ENCODE results near the gene CYBA. TPM values are rescaled to one million over a fixed set of nuclear protein-coding genes. Genes with fewer than 3 reads are reported as not detected.

The CYBA gene
- polyA plus RNA-seq, 1 experiment, result 187 TPM

- POLR2A ChIA-PET, result no interaction called here
- TF ChIP-seq, protein P1, sequence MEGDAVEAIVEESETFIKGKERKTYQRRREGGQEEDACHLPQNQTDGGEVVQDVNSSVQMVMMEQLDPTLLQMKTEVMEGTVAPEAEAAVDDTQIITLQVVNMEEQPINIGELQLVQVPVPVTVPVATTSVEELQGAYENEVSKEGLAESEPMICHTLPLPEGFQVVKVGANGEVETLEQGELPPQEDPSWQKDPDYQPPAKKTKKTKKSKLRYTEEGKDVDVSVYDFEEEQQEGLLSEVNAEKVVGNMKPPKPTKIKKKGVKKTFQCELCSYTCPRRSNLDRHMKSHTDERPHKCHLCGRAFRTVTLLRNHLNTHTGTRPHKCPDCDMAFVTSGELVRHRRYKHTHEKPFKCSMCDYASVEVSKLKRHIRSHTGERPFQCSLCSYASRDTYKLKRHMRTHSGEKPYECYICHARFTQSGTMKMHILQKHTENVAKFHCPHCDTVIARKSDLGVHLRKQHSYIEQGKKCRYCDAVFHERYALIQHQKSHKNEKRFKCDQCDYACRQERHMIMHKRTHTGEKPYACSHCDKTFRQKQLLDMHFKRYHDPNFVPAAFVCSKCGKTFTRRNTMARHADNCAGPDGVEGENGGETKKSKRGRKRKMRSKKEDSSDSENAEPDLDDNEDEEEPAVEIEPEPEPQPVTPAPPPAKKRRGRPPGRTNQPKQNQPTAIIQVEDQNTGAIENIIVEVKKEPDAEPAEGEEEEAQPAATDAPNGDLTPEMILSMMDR (IDR thresholded peaks at IDR 0.05; ENCODE audit: insufficient read depth, low read depth, low read length), result no peak
- no peak for DNase-seq (ENCODE audit: low read depth)
- no peaks in the 10 kb centered on the region for H3K27me3 ChIP-seq (ENCODE audit: control insufficient read depth, insufficient read depth, low read length)
- peaks cover 1% of the 10 kb centered on the region; the same call in 1 of the 2 replicates for H3K36me3 ChIP-seq (ENCODE audit: control insufficient read depth, insufficient read depth, low read length)
- H3K4me3 ChIP-seq (ENCODE audit: low read depth, low read length), result peak overlapping the region; percentile 86
- CTCF ChIA-PET, result interaction anchor here (1.5 kb wide), 1 partner anchor 10 kb away, joined by 3 read pairs; no protein-coding TSS in a partner anchor
These were observed 1.5 kb downstream of the CYBA start for GRCh38 chr16:88649195-88649923.

- Histone ChIP-seq H3K4me3 (ENCODE audit: low read depth, low read length) (no peak overlapping the region), H3K36me3 (ENCODE audit: control insufficient read depth, insufficient read depth, low read length) (peaks cover 3% of the 10 kb centered on the region), H3K27me3 (ENCODE audit: control insufficient read depth, insufficient read depth, low read length) (no peaks in the 10 kb centered on the region)
- CTCF ChIA-PET, result no interaction called here
- POLR2A ChIA-PET, result no interaction called here
- no peak for DNase-seq (ENCODE audit: low read depth)
- TF ChIP-seq, protein P1 (IDR thresholded peaks at IDR 0.05; ENCODE audit: insufficient read depth, low read depth, low read length), result no peak
These were observed 3.4 kb downstream of the CYBA start for GRCh38 chr16:88647178-88648070.

DNA sequence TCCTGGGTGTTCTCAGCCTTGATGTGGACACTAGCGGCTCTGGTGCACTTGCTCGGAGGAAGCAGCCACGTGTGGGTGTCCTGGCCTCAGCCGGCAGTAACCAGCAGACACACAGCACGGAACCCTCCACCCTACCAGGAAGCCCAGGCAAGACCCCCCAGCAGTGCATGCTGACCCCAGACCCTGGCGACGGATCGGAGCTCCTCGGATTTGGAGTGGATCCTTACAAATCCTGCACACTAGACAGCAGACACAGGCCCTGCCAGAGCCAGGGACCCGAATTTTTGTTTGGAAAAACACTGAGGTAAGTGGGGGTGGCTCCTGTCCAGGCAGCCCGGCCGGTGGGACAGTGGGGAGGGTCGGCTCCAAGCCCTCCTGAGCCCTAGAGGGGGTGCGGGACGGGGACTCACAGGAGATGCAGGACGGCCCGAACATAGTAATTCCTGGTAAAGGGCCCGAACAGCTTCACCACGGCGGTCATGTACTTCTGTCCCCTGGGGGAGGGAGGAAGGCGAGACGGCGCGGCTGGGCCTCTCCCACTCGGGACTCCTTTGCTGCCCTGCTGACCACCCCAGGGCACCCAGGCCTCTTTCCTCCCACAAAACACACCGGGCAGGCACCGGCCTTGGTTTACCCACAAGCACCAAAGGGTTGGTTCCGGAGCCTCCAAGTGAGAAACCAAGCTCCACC lies 4.4 kb downstream of the CYBA start:
- TF ChIP-seq, protein P1 (IDR thresholded peaks at IDR 0.05; ENCODE audit: insufficient read depth, low read depth, low read length), result no peak
- H3K36me3 ChIP-seq (ENCODE audit: control insufficient read depth, insufficient read depth, low read length), result peaks cover 3% of the 10 kb centered on the region
- ChIA-PET POLR2A (no interaction called here), CTCF (no interaction called here)
- DNase-seq (ENCODE audit: low read depth), result no peak
- H3K27me3 ChIP-seq (ENCODE audit: control insufficient read depth, insufficient read depth, low read length), result no peaks in the 10 kb centered on the region
- H3K4me3 ChIP-seq (ENCODE audit: low read depth, low read length), result no peak overlapping the region

DNA sequence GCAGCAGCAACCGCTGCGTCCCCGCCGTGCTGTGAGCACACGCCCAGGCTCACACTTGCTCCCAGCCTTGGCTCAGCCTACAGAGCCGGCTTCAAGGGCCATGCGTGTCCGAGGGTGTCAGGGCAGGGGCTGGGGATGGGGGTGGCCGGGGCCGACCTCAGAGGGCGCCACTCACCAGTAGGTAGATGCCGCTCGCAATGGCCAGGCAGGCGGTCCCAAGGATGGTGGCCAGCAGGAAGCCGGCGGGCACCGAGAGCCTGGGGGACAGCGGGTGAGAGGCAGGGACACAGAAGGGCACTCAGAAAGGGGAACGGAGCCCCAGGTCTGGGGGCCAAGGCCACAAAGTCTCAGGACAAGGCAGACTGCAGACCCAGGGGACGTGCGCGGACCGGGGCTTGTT lies 4.9 kb downstream of the CYBA start:
- Histone ChIP-seq H3K36me3 (ENCODE audit: control insufficient read depth, insufficient read depth, low read length) (peaks cover 3% of the 10 kb centered on the region), H3K4me3 (ENCODE audit: low read depth, low read length) (no peak overlapping the region), H3K27me3 (ENCODE audit: control insufficient read depth, insufficient read depth, low read length) (no peaks in the 10 kb centered on the region; the same call in 1 of the 2 replicates)
- no peak for DNase-seq (ENCODE audit: low read depth)
- TF ChIP-seq, protein P1 (IDR thresholded peaks at IDR 0.05; ENCODE audit: insufficient read depth, low read depth, low read length), result no peak
- ChIA-PET POLR2A (no interaction called here), CTCF (no interaction called here)

DNA sequence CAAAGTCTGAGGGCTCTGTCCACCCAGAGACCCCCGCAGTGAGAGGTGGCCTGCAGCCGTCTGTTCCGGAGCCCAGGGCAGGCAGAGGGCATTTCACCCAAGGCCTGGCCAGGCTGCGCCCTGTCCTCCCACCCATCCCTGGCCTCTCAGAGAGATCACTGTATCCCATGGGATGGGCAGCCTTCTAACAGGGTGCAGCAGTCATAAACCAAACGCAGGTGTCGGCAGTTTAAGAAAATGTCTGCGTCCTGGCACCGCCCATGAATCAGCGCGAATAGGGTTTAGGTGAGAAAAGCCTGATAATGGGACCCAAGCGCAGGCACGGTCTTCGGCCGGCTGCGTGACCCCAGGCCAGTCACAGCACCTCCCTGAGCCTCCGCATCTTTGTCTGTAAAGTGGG lies 5.4 kb downstream of the CYBA start:
- Histone ChIP-seq H3K36me3 (ENCODE audit: control insufficient read depth, insufficient read depth, low read length) (peaks cover 3% of the 10 kb centered on the region), H3K4me3 (ENCODE audit: low read depth, low read length) (no peak overlapping the region), H3K27me3 (ENCODE audit: control insufficient read depth, insufficient read depth, low read length) (peaks cover under 1% of the 10 kb centered on the region; the same call in 1 of the 2 replicates)
- CTCF ChIA-PET, result no interaction called here
- POLR2A ChIA-PET, result no interaction called here
- no peak for DNase-seq (ENCODE audit: low read depth)
- TF ChIP-seq, protein P1 (IDR thresholded peaks at IDR 0.05; ENCODE audit: insufficient read depth, low read depth, low read length), result no peak

Data from BJ (cell line).